Nephron progenitor cell (in vitro differentiated cells): ENCODE results near the gene SACS.

Experiments used
- DNase-seq: peaks from one replicate; pipeline ENCODE4 v3.0.0; 2021
- H3K27ac Mint-ChIP-seq: 2 replicates; pipeline ENCODE4 v1.8.0; 2021; ENCODE audit warnings: mild to moderate bottlenecking, moderate library complexity, mixed read lengths
- H3K27me3 Mint-ChIP-seq: 2 replicates; pipeline ENCODE4 v1.8.0; 2021; ENCODE audit warnings: mild to moderate bottlenecking, low read depth, mixed read lengths; ENCODE audit not compliant: poor library complexity
- H3K36me3 Mint-ChIP-seq: 2 replicates; pipeline ENCODE4 v1.8.0; 2021; ENCODE audit warnings: low read depth, mixed read lengths
- H3K4me1 Mint-ChIP-seq: 2 replicates; pipeline ENCODE4 v1.8.0; 2021; ENCODE audit warnings: mixed read lengths
- H3K4me3 Mint-ChIP-seq: 2 replicates; pipeline ENCODE4 v1.8.0; 2021; ENCODE audit warnings: mild to moderate bottlenecking, moderate library complexity, mixed read lengths
- H3K9me3 Mint-ChIP-seq: 2 replicates; pipeline ENCODE4 v1.8.0; 2021; ENCODE audit warnings: mild to moderate bottlenecking, moderate library complexity, mixed read lengths
- CTCF ChIP-seq: fragments of 200-600 bp; sonication (generic); IDR thresholded peaks from 2 replicates; pipeline ENCODE4 v1.5.0; 2021; ENCODE audit warnings: antibody characterized with exemption

The SACS gene

DNA sequence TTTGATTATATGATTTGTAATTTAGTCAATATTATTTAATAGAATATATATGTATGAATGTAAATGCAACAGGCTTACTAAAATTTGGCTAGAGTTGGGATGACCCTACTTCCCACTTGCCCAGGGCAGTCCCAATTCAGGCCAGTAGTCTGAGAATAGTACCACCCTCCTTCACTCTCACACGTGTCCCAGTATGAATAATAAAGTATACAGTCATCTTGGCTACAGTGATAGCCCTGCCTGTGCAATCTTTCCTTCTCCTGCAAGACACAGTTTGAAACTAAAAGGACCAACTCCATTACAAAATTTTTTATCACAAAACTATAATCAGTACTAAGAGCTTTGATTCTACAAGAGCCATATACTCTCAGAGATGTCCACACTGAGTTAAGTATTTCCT is 76.2 kb downstream of the SACS start:
- no peaks in the 10 kb centered on the region for H3K4me1 Mint-ChIP-seq
- TF ChIP-seq CTCF, result no peak
- DNase-seq, result no peak
- H3K27me3 Mint-ChIP-seq, result no peaks in the 10 kb centered on the region
- H3K4me3 Mint-ChIP-seq, result no peak overlapping the region
- no peak overlapping the region for H3K27ac Mint-ChIP-seq
- H3K36me3 Mint-ChIP-seq, result peaks cover 77% of the 10 kb centered on the region
- H3K9me3 Mint-ChIP-seq, result no peaks in the 10 kb centered on the region

DNA sequence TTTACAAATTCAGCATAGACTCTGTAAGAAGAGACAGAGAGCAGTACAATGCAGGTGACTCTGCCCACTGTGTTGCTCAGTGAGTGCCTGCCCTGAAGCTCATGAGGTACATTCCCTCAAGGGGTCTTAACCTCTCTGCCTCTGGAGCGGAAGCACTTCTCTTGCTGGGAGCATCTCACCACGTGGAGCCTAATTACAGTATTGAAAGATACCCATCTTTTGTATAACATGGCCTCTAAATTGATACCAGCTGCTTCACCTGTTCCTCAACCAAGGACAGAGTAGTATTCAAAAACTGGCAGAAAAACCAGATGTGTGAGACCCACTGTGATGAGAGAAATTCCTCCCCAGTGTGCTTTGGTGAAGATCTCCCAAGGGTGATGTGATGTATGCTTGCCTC is 77.1 kb downstream of the SACS start:
- no peaks in the 10 kb centered on the region for H3K4me1 Mint-ChIP-seq
- H3K9me3 Mint-ChIP-seq, result no peaks in the 10 kb centered on the region
- no peak for DNase-seq
- no peaks in the 10 kb centered on the region for H3K27me3 Mint-ChIP-seq
- peaks cover 77% of the 10 kb centered on the region for H3K36me3 Mint-ChIP-seq
- TF ChIP-seq CTCF, result no peak
- no peak overlapping the region for H3K4me3 Mint-ChIP-seq
- H3K27ac Mint-ChIP-seq, result no peak overlapping the region

DNA sequence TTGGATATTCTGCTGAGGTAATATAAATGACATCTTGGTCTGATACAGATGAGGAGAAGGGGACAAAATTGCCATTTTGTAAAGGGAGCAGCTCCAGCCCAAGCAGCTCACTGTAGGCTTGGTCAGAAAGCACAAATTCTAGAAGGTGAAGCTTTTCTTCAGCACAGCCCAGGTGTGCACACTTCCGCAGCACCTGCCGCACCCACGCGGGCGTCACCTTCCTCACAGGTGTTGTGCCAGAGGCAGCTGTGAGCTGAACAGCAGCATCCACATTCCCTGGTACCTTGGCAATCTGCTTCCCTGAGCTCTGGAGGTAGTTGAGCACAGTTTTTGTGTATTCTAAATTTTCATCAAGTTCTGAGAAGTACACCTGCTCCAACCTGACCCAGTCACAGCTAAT is 79.0 kb downstream of the SACS start:
- DNase-seq, result no peak
- Mint-ChIP-seq H3K27me3 (no peaks in the 10 kb centered on the region), H3K4me3 (no peak overlapping the region), H3K36me3 (peaks cover 78% of the 10 kb centered on the region), H3K9me3 (no peaks in the 10 kb centered on the region), H3K4me1 (no peaks in the 10 kb centered on the region), H3K27ac (no peak overlapping the region)
- no peak for TF ChIP-seq CTCF

GRCh38 chr13:23352161-23352560 is 81.3 kb downstream of the SACS start:
- Mint-ChIP-seq H3K36me3 (peaks cover 88% of the 10 kb centered on the region), H3K27me3 (no peaks in the 10 kb centered on the region), H3K9me3 (no peaks in the 10 kb centered on the region), H3K4me1 (peaks cover 8% of the 10 kb centered on the region), H3K4me3 (no peak overlapping the region), H3K27ac (no peak overlapping the region)
- DNase-seq, result no peak
- TF ChIP-seq CTCF, result no peak

DNA sequence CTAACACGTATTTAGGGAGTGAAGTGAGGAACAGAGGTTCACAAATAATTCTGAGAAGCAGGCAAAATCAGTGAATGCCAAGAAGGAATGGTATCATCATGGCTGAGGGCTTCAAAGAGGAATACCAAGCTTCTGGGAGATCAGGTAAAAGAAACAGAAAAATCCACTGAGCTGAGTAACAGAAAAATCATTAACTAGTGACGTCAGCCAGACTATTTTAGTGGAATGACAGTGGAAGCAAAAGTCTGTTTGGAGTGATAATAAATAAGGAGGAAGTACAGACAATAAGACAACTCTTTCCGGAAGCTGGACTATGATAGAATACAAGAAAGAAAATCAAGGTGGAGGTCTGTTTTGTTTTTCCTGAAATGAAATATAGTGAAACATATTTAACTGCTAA is 83.5 kb downstream of the SACS start:
- H3K36me3 Mint-ChIP-seq, result peaks cover 99% of the 10 kb centered on the region
- H3K9me3 Mint-ChIP-seq, result peaks cover 10% of the 10 kb centered on the region
- H3K27ac Mint-ChIP-seq, result peak overlapping the region; percentile 30
- H3K27me3 Mint-ChIP-seq, result no peaks in the 10 kb centered on the region
- no peak for TF ChIP-seq CTCF
- H3K4me3 Mint-ChIP-seq, result no peak overlapping the region
- no peak for DNase-seq
- peaks cover 8% of the 10 kb centered on the region for H3K4me1 Mint-ChIP-seq

DNA sequence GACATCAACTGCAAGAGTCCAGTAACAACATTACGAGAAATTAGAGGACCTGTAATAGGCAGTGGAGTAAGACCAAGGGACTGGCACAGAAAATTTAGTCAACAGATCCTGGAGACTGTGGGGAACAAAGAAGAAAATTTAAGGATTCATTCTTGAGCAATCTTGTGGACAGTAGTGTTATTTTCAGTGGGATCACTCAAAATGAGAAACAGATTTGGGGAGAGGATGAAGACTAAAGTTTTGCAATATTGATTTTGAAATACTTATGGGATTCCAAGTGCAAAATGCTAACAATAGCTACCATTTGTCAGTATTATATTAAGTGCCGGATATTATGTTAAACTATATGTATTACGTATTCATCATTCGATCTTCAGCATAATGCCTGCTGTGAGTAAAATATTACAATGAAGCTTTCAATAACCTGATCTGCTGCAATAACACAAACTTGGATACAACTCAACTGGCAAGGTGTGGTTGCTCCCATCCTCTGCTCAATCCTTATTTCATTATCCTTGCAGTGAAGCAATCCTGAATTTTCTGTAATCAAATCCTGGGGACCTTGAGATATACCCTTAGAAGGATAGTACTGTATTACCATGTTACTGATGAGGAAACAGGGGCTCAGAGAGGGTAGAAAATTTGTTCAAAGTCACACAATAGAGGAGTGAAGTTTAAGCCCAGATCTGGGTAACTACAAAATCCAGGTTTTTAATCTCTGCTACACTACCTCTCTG is 84.2 kb downstream of the SACS start:
- H3K27me3 Mint-ChIP-seq, result no peaks in the 10 kb centered on the region
- peaks cover 16% of the 10 kb centered on the region for H3K9me3 Mint-ChIP-seq
- no peak for TF ChIP-seq CTCF
- no peak for DNase-seq
- H3K4me1 Mint-ChIP-seq, result peaks cover 8% of the 10 kb centered on the region
- H3K36me3 Mint-ChIP-seq, result peaks cover 99% of the 10 kb centered on the region
- H3K27ac Mint-ChIP-seq, result no peak overlapping the region
- no peak overlapping the region for H3K4me3 Mint-ChIP-seq
